ENCODE data around the gene POU2AF1.

POU2AF1 gene

DNA sequence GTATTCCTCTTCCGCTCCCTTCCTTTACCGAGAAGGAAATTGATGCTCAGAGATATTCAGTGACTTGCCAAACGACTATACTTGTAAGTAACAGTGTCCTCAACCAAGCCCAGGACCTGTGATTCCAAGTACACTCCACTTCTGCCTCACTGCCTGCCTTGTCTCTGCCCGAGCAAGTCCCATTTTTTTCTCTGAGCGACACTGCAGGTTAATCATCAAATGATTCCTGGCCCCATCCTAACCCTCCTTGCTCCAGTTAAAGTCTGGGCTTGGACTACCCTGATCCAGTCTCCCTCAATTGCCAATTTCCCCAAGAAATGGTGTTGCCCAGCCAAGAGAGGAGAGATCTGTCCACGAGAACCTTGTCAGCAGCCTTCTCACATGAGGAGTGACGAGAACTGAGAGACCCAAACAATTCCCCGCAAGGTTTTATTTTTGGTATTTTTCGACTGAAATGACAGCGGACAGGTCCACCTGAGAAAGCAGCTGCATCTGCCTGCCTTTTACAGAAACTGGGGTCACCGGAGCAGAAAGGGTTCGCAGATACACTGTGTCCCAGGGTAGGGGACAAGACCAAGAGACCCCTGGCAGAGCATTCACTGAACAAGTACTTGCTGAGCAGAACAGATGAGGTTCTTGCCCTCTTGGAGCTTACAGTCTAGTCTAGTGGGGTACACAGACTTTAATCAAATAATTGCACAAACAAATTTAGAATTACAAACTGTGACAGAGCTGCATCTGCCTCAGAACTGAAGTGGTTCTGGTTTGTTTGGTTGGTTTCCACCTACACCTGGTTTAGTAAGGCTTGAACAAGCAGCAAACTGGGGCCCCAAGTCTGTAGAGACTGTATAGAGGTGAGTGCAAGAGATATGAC is 11.4 kb downstream of the POU2AF1 start:
- DNase-seq, result no peak

GRCh38 chr11:111366560-111367410 is 12.3 kb downstream of the POU2AF1 start:
- TF ChIP-seq POLR2A (IDR thresholded peaks at IDR 0.05; ENCODE audit: low read length), result no peak
- TF ChIP-seq GATA1 (IDR thresholded peaks at IDR 0.05; ENCODE audit: low read depth, low read length), result no peak
- DNase-seq, result no peak

More for the DNA sequence above, 11.4 kb downstream of the POU2AF1 start:
- no peak for TF ChIP-seq GATA1 (IDR thresholded peaks at IDR 0.05; ENCODE audit: low read depth, low read length)
- no peak for TF ChIP-seq POLR2A (IDR thresholded peaks at IDR 0.05; ENCODE audit: low read length)

DNA sequence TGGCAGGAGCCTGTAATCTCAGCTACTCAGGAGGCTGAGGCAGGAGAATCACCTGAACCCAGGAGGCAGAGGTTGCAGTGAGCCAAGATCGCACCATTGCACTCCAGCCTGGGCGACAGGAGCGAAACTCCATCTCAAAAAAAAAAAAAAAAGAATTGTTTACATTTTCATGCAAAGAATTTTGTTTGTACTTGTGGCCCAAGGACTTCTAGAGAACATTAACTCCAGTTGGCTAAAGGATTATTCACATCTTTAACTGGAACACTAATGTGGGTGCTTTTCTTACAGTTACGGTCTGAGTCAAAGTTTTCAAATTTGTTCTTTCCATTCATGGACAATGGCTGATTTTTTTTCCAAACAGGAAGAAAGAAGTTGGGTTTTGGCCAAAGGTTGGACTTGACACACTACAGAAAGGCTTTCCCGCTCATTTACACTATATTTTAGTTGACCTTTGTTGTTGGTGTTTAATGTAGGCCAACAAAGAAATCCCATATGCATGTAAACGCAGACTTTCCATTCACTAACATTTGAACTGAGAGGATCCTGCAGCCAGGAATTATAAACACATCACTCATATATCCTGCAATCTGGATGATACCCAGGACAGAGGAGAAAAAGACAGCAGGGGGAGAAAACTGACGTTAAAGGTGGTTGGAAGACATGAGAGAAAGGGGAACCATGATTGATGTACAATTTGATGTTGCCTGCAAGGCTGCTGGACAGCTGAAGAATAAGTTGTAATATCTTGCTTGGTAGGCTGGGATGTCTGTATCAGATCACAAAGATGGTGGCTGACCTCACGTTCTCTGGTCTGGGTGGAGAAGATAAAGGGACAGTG is 13.1 kb downstream of the POU2AF1 start:
- DNase-seq, result peak in 1 of 2 experiments; percentile 13
- no peak for TF ChIP-seq POLR2A (IDR thresholded peaks at IDR 0.05; ENCODE audit: low read length)
- no peak for TF ChIP-seq GATA1 (IDR thresholded peaks at IDR 0.05; ENCODE audit: low read depth, low read length)

GRCh38 chr11:111364503-111364902 is 14.6 kb downstream of the POU2AF1 start:
- no peak for TF ChIP-seq POLR2A (IDR thresholded peaks at IDR 0.05; ENCODE audit: low read length)
- no peak for TF ChIP-seq GATA1 (IDR thresholded peaks at IDR 0.05; ENCODE audit: low read depth, low read length)

GRCh38 chr11:111363985-111364384 is 15.1 kb downstream of the POU2AF1 start:
- DNase-seq, result no peak

More at GRCh38 chr11:111364503-111364902, 14.6 kb downstream of the POU2AF1 start:
- no peak for DNase-seq

GRCh38 chr11:111362887-111363411 is 16.1 kb downstream of the POU2AF1 start:
- TF ChIP-seq GATA1 (IDR thresholded peaks at IDR 0.05; ENCODE audit: low read depth, low read length), result no peak
- TF ChIP-seq POLR2A (IDR thresholded peaks at IDR 0.05; ENCODE audit: low read length), result no peak
- DNase-seq, result no peak

More at GRCh38 chr11:111363985-111364384, 15.1 kb downstream of the POU2AF1 start:
- TF ChIP-seq POLR2A (IDR thresholded peaks at IDR 0.05; ENCODE audit: low read length) (no peak), GATA1 (IDR thresholded peaks at IDR 0.05; ENCODE audit: low read depth, low read length) (no peak)

- no peak for DNase-seq
- TF ChIP-seq POLR2A (IDR thresholded peaks at IDR 0.05; ENCODE audit: low read length) (no peak), GATA1 (IDR thresholded peaks at IDR 0.05; ENCODE audit: low read depth, low read length) (no peak)
These were observed 17.2 kb downstream of the POU2AF1 start for GRCh38 chr11:111361874-111362273.

GRCh38 chr11:111361052-111361801 is 17.8 kb downstream of the POU2AF1 start:
- no peak for TF ChIP-seq POLR2A (IDR thresholded peaks at IDR 0.05; ENCODE audit: low read length)
- no peak for TF ChIP-seq GATA1 (IDR thresholded peaks at IDR 0.05; ENCODE audit: low read depth, low read length)
- no peak for DNase-seq

- no peak for DNase-seq
- no peak for TF ChIP-seq GATA1 (IDR thresholded peaks at IDR 0.05; ENCODE audit: low read depth, low read length)
- no peak for TF ChIP-seq POLR2A (IDR thresholded peaks at IDR 0.05; ENCODE audit: low read length)
These were observed 18.7 kb downstream of the POU2AF1 start for GRCh38 chr11:111360150-111361043.

DNA sequence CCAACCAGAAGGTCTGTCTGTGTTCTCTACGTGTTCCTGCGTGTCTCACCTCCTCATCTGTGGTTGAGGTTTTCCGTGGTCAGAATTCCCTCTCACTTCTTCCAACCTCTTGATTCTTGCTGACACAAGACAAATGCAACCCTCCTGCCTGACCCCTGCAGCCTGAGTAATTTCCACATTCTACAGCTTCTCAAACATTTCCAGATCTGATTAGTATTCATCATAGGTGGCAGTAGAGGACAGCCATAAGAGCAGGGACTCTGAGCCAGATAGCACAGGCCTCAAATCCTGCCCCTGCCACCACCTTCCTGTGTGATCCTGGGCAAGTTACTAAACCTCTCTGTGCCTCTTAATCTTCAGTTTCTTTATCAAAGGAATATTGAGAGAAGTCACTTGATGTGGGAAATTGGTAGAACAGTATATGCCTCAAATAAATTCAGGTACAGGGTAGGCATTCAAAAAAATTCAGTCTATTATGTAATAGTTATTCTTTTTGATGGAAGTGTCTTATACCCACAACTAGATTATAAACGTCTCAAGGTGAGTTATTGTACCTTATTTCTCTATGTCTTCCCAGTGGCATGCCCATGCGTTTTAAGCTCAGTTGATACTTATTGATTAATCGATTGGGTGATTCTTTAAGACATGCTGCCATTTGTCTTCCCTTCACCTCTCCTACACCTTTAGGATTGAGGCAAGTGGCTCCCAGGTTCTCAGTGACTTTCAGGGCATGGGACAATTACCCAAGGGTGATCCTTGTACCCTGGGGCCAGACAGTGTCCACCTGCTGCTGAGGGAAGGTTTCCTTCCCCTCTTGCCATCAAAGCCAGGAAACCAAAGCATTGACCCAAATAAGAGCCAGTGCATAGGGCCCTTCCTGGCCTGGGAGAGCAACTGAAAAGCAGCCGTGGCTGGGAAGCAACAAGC is 19.6 kb downstream of the POU2AF1 start:
- DNase-seq, result no peak
- TF ChIP-seq GATA1 (IDR thresholded peaks at IDR 0.05; ENCODE audit: low read depth, low read length) (no peak), POLR2A (IDR thresholded peaks at IDR 0.05; ENCODE audit: low read length) (no peak)
